Hippocampal formation (tissue), 2 donors: ENCODE measurements around the gene ARHGAP22.
A peak's percentile ranks its signal among the peaks of the same experiment; 100 is the strongest.

ENCODE experiments used
- DNase-seq, 2 donors: peaks; one replicate each; lab custom pipeline; 2025; lab: John Stamatoyannopoulos, UW

Gene ARHGAP22

GRCh38 chr10:48587819-48588218, 17.1 kb downstream of the ARHGAP22 start:
- DNase-seq = no peak

- no peak for DNase-seq
These were observed 17.8 kb downstream of the ARHGAP22 start for GRCh38 chr10:48587101-48587500.

GRCh38 chr10:48582970-48583369, 21.9 kb downstream of the ARHGAP22 start:
- peak; percentile 16 to 65 for DNase-seq

GRCh38 chr10:48580236-48580635, 24.6 kb downstream of the ARHGAP22 start:
- no peak for DNase-seq

GRCh38 chr10:48579251-48579960, 25.5 kb downstream of the ARHGAP22 start:
- no peak for DNase-seq

GRCh38 chr10:48577158-48577557, 27.7 kb downstream of the ARHGAP22 start:
- peak in 1 of 2 donors; percentile 18 for DNase-seq

GRCh38 chr10:48576501-48576900, 28.4 kb downstream of the ARHGAP22 start:
- DNase-seq = no peak

GRCh38 chr10:48575901-48576300, 29.0 kb downstream of the ARHGAP22 start:
- no peak for DNase-seq

GRCh38 chr10:48574817-48575380, 30.0 kb downstream of the ARHGAP22 start:
- no peak for DNase-seq

GRCh38 chr10:48574322-48574796, 30.5 kb downstream of the ARHGAP22 start:
- DNase-seq = no peak

GRCh38 chr10:48573045-48573444, 31.8 kb downstream of the ARHGAP22 start:
- DNase-seq = no peak

GRCh38 chr10:48572414-48572813, 32.5 kb downstream of the ARHGAP22 start:
- DNase-seq = no peak

GRCh38 chr10:48568546-48568945, 36.3 kb downstream of the ARHGAP22 start:
- no peak for DNase-seq

GRCh38 chr10:48568131-48568530, 36.7 kb downstream of the ARHGAP22 start:
- DNase-seq = no peak

GRCh38 chr10:48567346-48567745, 37.5 kb downstream of the ARHGAP22 start:
- no peak for DNase-seq

- no peak for DNase-seq
These were observed 40.3 kb downstream of the ARHGAP22 start for GRCh38 chr10:48564466-48565160.

GRCh38 chr10:48557511-48558123, 47.3 kb downstream of the ARHGAP22 start:
- no peak for DNase-seq

- DNase-seq = no peak
These were observed 48.2 kb downstream of the ARHGAP22 start for GRCh38 chr10:48556713-48557112.

- no peak for DNase-seq
These were observed 48.8 kb downstream of the ARHGAP22 start for GRCh38 chr10:48556065-48556464.

GRCh38 chr10:48555310-48556042, 49.4 kb downstream of the ARHGAP22 start:
- DNase-seq = no peak

- no peak for DNase-seq
These were observed 50.2 kb downstream of the ARHGAP22 start for GRCh38 chr10:48554656-48555055.

- DNase-seq = no peak
These were observed 50.6 kb downstream of the ARHGAP22 start for GRCh38 chr10:48554246-48554645.
